GM18526 (cell line): ENCODE measurements around the gene MRPL21.

Experiments
- POLR2A ChIP-seq: IDR thresholded peaks from 3 replicates; pipeline ENCODE4 v1.6.1; 2011; ENCODE audit not compliant: insufficient read length; ENCODE audit errors: extremely low read depth

Gene MRPL21

GRCh38 chr11:68905421-68906360 lies 2.1 kb upstream of the MRPL21 start:
- TF ChIP-seq POLR2A: no peak

GRCh38 chr11:68904248-68904847 lies 716 bp upstream of the MRPL21 start:
- TF ChIP-seq POLR2A: no peak

GRCh38 chr11:68900835-68901381 lies 2.7 kb downstream of the MRPL21 start:
- TF ChIP-seq POLR2A: no peak

GRCh38 chr11:68897441-68897840 lies 6.2 kb downstream of the MRPL21 start:
- TF ChIP-seq POLR2A: no peak

GRCh38 chr11:68896171-68896959 lies 7.3 kb downstream of the MRPL21 start:
- TF ChIP-seq POLR2A: no peak

- no peak for TF ChIP-seq POLR2A
These were observed 10.3 kb downstream of the MRPL21 start for GRCh38 chr11:68893282-68893681.

- no peak for TF ChIP-seq POLR2A
These were observed 11.1 kb downstream of the MRPL21 start for GRCh38 chr11:68892576-68892975.

GRCh38 chr11:68891351-68891948 lies 12.2 kb downstream of the MRPL21 start:
- no peak for TF ChIP-seq POLR2A

GRCh38 chr11:68890490-68891231 lies 13.0 kb downstream of the MRPL21 start:
- no peak for TF ChIP-seq POLR2A

GRCh38 chr11:68889948-68890446 lies 13.6 kb downstream of the MRPL21 start:
- no peak for TF ChIP-seq POLR2A

- no peak for TF ChIP-seq POLR2A
These were observed 21.2 kb downstream of the MRPL21 start for GRCh38 chr11:68882391-68882790.

GRCh38 chr11:68881320-68881719 lies 22.3 kb downstream of the MRPL21 start:
- TF ChIP-seq POLR2A: no peak

- TF ChIP-seq POLR2A: no peak
These were observed 22.8 kb downstream of the MRPL21 start for GRCh38 chr11:68880851-68881250.

- TF ChIP-seq POLR2A: no peak
These were observed 25.6 kb downstream of the MRPL21 start for GRCh38 chr11:68878022-68878421.
